Bone marrow (tissue), 2 donors: ENCODE results near the gene HNRNPC.
"Not testable (repeated sequence)": the region's sequence is repeated elsewhere in the genome, so short reads cannot be mapped to it uniquely, and the experiment has no call there.

ENCODE experiments used
- DNase-seq, 2 donors: peaks; one replicate each; lab custom pipeline; 2025; lab: John Stamatoyannopoulos, UW

Gene HNRNPC

DNA sequence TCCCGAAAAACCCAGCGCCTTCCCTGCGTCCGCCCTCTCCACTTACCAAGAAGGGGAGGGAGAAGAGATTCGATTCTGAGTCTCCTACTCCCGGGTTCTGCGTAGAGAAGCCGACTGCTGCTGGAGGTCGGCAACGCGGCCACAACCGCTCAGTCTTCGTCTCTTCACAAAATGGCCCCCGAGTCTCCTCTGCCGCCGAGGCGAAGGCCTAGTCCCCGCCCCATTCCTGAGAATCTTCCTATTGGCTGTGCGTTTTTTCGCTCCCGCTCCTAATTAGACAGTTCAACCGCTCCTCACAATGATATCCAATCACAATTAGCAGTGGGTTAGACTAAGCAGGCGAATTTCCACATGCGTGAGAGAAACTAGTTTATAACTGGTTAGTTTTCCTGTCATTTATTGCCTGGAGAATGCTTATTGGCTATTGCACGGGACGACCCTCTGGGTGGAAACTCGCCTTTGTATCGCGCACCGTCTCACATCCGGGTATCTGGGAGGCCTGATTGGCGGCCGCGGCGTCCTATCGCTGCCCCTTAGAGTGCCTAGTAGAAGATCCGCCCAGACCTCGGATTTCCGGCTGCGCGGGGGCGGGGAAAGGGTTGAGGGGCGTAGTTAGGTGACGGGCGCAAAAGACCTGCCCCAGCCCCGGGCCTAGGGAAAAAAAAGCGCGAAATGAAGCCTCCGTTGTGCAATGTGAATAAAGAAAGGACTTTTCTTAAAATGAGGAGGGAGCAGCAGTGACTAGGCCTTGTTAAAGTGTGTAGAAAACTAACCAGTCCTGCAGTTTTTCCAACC is at the start of gene HNRNPC:
TSS of gene HNRNPC (minus strand) at position 191 of the 795 bp plus-strand sequence. CDS start 35,249 bp downstream, outside the sequence.
- DNase-seq, result peak; percentile 97 to 100

- DNase-seq, result peak in 1 of 2 donors; percentile 15
These were observed 48.2 kb upstream of the HNRNPC start for GRCh38 chr14:21317398-21317797.

DNA sequence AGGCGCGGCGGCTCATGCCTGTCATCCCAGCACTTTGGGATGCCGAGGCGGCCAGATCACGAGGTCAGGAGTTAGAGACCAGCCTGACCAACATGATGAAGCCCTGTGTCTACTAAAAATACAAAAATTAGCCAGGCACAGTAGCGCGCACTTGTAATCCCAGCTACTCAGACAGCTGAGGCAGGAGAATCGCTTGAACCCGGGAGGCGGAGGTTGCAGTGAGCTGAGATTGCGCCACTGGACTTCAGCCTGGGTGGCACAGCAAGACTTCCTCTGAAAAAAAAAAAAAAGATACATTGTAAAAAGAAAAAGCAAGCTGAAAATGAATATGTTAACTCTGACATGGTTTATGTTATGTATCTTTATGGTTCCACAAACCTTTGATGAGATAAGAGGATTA is 44.3 kb upstream of the HNRNPC start:
- DNase-seq, result no peak

DNA sequence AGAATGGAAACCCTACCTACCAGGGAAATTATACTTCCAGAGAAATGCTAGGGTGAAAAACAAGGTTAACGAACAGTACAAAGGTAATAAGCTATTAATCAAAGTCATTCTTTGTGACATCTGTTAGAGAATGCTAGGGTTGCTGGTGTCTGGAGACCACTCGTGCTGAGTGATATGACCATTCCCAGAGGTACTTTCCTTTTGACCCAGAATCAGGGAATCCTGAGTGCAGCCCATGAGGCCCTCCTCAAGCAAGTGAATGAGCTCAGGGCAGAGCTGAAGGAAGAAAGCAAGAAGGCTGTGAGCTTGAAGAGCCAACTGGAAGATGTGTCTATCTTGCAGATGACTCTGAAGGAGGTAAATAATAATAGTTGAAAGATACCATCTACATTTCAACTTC is 42.4 kb upstream of the HNRNPC start:
- no peak for DNase-seq

DNA sequence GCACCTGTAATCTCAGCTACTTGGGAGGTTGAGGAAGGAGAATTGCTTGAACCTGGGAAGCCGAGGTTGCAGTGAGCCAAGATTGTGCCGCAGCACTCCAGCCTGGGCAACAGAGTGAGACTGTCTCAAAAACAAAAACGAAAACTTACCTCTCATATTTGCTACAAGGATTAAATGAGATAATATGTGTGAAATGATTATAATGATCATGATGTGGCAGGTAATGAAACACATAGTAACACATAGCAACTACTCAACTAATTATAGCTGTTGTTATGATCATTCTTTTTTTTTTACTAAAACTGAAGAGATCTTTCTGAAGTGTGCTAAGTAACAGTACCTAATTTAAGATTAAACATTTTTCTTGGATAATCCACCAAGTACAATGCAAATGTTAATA is 40.7 kb upstream of the HNRNPC start:
- no peak for DNase-seq

DNA sequence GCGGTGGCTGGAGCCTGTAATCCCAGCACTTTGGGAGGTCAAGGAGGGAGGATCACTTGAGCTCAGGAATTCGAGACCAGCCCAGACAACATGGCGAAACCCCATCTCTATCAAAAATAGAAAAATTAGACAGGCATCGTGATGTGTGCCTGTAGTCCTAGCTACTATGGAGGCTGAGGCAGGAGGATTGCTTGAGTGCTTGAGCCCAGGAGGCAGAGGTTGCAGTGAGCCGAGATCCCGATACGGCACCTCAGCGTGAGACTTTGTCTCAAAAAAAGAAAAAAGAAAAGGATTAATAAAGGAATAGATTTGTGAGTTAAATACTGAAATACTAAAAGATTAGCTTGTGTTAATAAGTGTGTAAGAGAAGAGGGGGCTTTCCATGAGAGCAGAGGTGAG is 40.0 kb upstream of the HNRNPC start:
- DNase-seq, result no peak

GRCh38 chr14:21308479-21309237 is 39.4 kb upstream of the HNRNPC start:
- no peak for DNase-seq

DNA sequence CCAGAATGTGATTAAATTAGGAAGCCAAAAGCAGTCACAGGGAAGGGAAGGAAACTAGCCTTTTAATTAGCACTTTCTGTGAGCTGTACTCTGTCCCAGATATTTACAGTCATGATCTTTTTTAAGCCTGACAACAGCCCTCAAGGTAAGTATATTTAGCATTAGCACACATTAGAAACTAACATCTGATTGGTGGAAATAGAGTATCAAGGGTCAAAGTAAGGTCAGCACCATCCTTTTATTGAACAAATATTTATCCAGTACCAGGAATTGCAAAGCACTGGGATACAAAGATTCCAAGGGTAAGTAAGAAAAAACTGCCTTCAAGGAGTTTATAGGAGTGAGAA is 38.9 kb upstream of the HNRNPC start:
- no peak for DNase-seq

DNA sequence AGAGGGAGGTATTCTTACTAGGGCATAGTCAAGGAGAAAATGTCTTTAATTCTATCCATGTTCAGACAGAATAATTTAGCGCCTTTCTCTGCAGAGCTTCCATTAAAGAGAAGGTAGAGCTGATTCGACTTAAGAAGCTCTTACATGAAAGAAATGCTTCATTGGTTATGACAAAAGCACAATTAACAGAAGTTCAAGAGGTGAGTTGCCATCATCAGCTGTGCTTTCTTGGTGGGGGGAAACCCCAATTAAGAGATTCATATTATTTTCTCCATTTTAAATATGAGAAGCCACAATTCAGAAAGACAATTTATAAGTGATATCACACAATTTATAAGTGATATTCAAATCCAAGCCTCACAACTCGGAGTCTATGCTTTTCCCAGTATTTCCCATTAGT is 38.4 kb upstream of the HNRNPC start:
- no peak for DNase-seq

- not testable (repeated sequence) for DNase-seq
These were observed 33.5 kb upstream of the HNRNPC start for GRCh38 chr14:21302836-21303140.

DNA sequence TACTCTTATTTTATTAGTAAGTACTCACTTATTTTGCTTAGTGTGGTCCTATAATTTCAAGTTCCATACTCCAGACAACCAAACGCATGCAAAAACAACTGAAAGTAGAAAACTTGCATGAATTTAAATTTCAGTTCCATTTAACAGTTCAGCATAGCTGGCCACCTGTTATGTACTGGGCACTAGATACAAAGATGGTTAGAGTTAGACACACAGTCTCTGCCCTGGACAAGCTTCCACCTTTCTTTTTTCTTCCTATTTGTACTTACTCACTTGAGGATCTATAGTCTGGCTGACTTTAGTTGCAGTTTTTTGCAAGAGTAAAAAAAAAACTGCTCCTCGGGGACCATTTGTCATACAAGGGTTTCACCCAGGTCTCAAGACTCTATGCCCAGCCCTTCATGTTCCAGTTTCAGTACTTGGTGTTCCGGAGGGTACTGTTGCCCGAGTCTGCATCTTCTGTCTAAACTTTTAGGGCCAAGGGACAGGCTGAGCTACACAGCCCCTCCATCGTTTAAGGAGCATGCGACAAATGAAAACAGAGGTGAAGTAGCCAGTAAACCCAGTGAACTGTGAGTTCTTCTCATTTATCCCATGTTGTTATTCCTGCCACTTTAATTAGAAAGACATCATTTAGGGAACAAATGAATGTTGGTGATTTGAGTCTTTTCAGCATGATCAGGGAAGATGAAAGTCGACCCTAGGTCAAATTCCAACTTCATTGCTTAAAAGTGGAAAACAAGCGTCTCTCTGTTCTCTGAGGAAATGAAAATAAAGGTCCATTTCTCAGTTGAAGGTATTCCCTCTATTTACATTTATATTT is 33.0 kb upstream of the HNRNPC start:
- no peak for DNase-seq

DNA sequence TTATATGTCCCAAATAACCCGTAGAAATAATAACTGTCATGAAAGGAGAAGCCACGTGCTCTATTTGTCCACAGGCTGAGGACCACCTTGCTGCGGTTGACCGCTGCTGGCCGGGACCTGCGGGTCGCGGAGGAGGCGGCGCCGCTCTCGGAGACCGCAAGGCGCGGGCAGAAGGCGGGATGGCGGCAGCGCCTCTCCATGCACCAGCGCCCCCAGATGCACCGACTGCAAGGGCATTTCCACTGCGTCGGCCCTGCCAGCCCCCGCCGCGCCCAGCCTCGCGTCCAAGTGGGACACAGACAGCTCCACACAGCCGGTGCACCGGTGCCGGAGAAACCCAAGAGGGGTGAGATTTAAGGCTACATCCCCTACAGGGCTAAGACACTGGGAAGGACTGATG is 31.6 kb upstream of the HNRNPC start:
- DNase-seq, result no peak

- no peak for DNase-seq
These were observed 30.4 kb upstream of the HNRNPC start for GRCh38 chr14:21299562-21300130.

GRCh38 chr14:21298358-21298757 is 29.1 kb upstream of the HNRNPC start:
- DNase-seq, result no peak

- not testable (repeated sequence) for DNase-seq
These were observed 24.8 kb upstream of the HNRNPC start for GRCh38 chr14:21294026-21294425.

GRCh38 chr14:21287168-21287567 is 17.9 kb upstream of the HNRNPC start:
- DNase-seq, result no peak

- DNase-seq, result not testable (repeated sequence)
These were observed 17.3 kb upstream of the HNRNPC start for GRCh38 chr14:21286516-21286915.

- not testable (repeated sequence) for DNase-seq
These were observed 12.7 kb upstream of the HNRNPC start for GRCh38 chr14:21281917-21282316.

GRCh38 chr14:21279783-21280182 is 10.5 kb upstream of the HNRNPC start, which contains the start of gene RPGRIP1:
Gene RPGRIP1, plus strand, starts transcription at chr14:21280083. Its CDS starts 7,894 bp downstream, at chr14:21287977.
- no peak for DNase-seq

DNA sequence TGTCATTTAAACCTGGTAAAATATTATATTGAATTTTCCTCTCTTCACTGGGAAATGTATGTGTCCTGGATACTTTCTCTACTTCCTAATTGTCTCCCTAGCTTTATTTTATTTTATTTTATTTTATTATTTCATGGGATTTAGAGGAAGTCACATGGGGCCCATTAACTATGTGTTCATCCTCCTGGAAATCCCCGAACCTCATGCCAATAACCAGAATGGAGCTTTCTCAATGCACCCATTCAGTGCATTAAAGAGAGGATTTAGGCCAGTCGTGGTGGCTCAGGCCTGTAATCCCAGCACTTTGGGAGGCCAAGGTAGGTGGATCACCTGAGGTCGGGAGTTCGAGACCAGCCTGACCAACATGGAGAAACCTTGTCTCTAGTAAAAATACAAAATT is 9.4 kb upstream of the HNRNPC start:
- no peak for DNase-seq

DNA sequence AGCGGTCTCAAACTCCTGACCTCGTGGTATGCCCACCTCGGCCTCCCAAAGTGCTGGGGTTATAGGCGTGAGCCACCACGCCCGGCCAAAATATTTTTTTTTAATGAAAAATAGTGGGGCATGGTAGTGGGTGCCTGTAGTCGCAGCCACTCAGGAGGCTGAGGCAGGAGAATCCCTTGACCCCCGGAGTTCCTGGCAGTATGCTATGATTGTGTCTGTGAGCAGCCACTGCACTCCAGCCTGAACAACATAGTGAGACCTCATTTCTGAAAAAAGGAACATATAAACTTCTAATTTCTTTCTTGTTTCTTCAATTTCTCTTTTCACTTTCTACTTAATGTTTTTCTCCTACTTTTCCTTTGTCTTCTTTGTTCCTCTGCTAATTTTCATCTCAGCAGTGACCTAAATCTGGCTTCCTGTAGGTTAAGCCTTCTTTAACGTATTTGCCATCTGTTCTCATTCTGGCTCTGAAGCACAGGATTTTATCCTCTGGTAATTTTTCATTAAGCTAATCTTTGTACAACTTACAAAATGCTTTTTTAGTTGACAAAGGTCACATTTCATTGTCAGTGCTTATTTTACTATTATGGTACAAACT is 6.1 kb upstream of the HNRNPC start:
- no peak for DNase-seq

DNA sequence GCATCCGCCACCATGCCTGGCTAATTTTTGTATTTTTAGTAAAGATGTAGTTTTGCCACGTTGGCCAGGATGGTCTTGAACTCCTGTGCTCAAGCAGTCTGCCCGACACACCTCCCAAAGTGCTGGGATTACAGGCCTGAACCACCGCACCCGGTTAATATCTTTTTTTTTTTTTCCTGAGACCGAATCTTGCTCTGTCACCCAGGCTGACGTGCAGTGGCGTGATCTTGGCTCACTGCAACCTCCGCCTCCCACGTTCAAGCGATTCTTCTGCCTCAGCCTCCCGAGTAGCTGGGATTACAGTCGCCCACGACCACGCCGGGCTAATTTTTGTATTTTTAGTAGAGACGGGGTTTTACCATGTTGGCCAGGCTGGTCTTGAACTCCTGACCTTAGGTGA is 3.4 kb upstream of the HNRNPC start:
- not testable (repeated sequence) for DNase-seq
